K562 (cell line): ENCODE results near the gene NRROS. TPM values are rescaled to one million over a fixed set of nuclear protein-coding genes. Genes with fewer than 3 reads are reported as not detected.

Experiments used
- ATAC-seq: fragments of 200-7000 bp; cut with Tn5 transposase; 3 replicates; pipeline ENCODE4 v1.9.1; 2020; ENCODE audit warnings: moderate library complexity
- BruUV-seq: library from RNA; stranded (reverse); fragments of 400-500 nt; replicated peaks from 2 replicates; lab custom pipeline; 2021; lab: Mats Ljungman, UMichigan
- CTCF ChIA-PET: fragments of 300-600 bp; formaldehyde crosslinking; extraction: SDS; loops from one replicate; lab custom pipeline; 2021; ENCODE audit warnings: low intra/inter-chr PET ratio; lab: Yijun Ruan, JAX
- POLR2A ChIA-PET: fragments of 300-600, 350-650 bp; sonication (Branson Sonifier 250); formaldehyde crosslinking; extraction: SDS; loops from one replicate; lab custom pipeline; 2021; ENCODE audit warnings: antibody characterized with exemption, inconsistent platforms; lab: Yijun Ruan, JAX
- DNase-seq, 4 experiments: peaks; one replicate each; pipeline versions ENCODE4 v3.0.0 to v3.0.0-alpha.2; 2011 to 2018; ENCODE audit warnings: low spot score in 3 of 4, mixed read lengths in 3 of 4; ENCODE audit errors: extremely low read depth in 1 of 4
- FAIRE-seq: peaks from 2 replicates; lab custom pipeline; 2011; peaks lifted over from hg19 to GRCh38; lab: Jason Lieb, UNC
- H2AFZ ChIP-seq: 2 replicates; pipeline ENCODE4 v1.6.0; 2011; ENCODE audit warnings: low read depth, low read length, control low read depth, inconsistent platforms
- H3K27ac ChIP-seq: fragments of 200-600 bp; 3 replicates; pipeline ENCODE4 v1.8.0; 2011; ENCODE audit warnings: low read depth, mild to moderate bottlenecking, control low read depth, inconsistent platforms, low read length, moderate library complexity, mixed read lengths; ENCODE audit errors: extremely low read depth
- H3K27me3 ChIP-seq, 2 experiments: fragments of 300-600 bp in 1 of 2; 2 replicates in 1 of 2; 3 replicates in 1 of 2; pipeline versions ENCODE4 v1.6.0 to v1.8.0; 2011; ENCODE audit warnings: inconsistent platforms in 2 of 2, low read length in 2 of 2, mild to moderate bottlenecking in 1 of 2, mixed read lengths in 1 of 2, moderate library complexity in 1 of 2; ENCODE audit not compliant: control insufficient read depth in 2 of 2, insufficient read depth in 2 of 2
- H3K36me3 ChIP-seq: fragments of 300-600 bp; 3 replicates; pipeline ENCODE4 v1.8.0; 2011; ENCODE audit warnings: mild to moderate bottlenecking, low read length, inconsistent platforms; ENCODE audit not compliant: control insufficient read depth, insufficient read depth
- H3K4me1 ChIP-seq, 2 experiments: fragments of 200-600 bp in 1 of 2; replicated peaks in 1 of 2; 2 replicates in 1 of 2; 3 replicates in 1 of 2; pipeline versions ENCODE4 v1.5.1 to v1.8.0; 2011; ENCODE audit warnings: inconsistent platforms in 2 of 2, low read length in 2 of 2, mild to moderate bottlenecking in 1 of 2, mixed read lengths in 1 of 2, moderate library complexity in 1 of 2; ENCODE audit not compliant: control insufficient read depth in 2 of 2, insufficient read depth in 2 of 2
- H3K4me2 ChIP-seq: 2 replicates; pipeline ENCODE4 v1.6.1; 2011; ENCODE audit warnings: low read length, control low read depth, inconsistent platforms, mixed read lengths; ENCODE audit not compliant: insufficient read depth
- H3K4me3 ChIP-seq: fragments of 200-600 bp; sonication (generic), shearing (Covaris generic); 2 replicates; pipeline ENCODE4 v1.5.1; 2016; ENCODE audit warnings: control low read depth, inconsistent platforms
- H3K79me2 ChIP-seq: fragments of 200-600 bp; 3 replicates; pipeline ENCODE4 v1.8.0; 2011; ENCODE audit warnings: low read length, inconsistent platforms; ENCODE audit not compliant: control insufficient read depth, insufficient read depth
- H3K9ac ChIP-seq, 2 experiments: 2 replicates each; pipeline versions ENCODE4 v1.6.0 to v1.6.1; 2011; ENCODE audit warnings: low read depth in 2 of 2, low read length in 2 of 2, control low read depth in 1 of 2, inconsistent platforms in 1 of 2, mild to moderate bottlenecking in 1 of 2, mixed read lengths in 1 of 2; ENCODE audit not compliant: insufficient read depth in 1 of 2
- H3K9me1 ChIP-seq: one replicate; pipeline ENCODE4 v1.6.0; 2011; ENCODE audit warnings: inconsistent platforms, mild to moderate bottlenecking, low read length, moderate library complexity; ENCODE audit not compliant: control insufficient read depth, insufficient read depth
- H3K9me3 ChIP-seq: replicated peaks from 2 replicates; pipeline ENCODE4 v1.5.1; 2011; ENCODE audit warnings: low read depth, low read length, inconsistent platforms; ENCODE audit not compliant: control insufficient read depth, insufficient read depth
- H4K20me1 ChIP-seq: replicated peaks from 2 replicates; pipeline ENCODE4 v1.6.1; 2011; ENCODE audit warnings: low read length, inconsistent platforms, mixed read lengths; ENCODE audit not compliant: control insufficient read depth, insufficient read depth
- CSDE1 ChIP-seq, 2 experiments: fragments of 450-650 bp; IDR thresholded peaks; 2 replicates each; pipeline ENCODE4 v1.6.1; 2016; ENCODE audit warnings: mild to moderate bottlenecking in 1 of 2
- KAT2B ChIP-seq: IDR thresholded peaks from one replicate; pipeline ENCODE4 v1.6.1; 2012; ENCODE audit warnings: low read depth, mild to moderate bottlenecking, control low read depth, inconsistent platforms, low read length, moderate library complexity
- U2AF2 ChIP-seq: fragments of 200-400 bp; formaldehyde crosslinking; optimal IDR thresholded peaks from 2 replicates; pipeline ENCODE3; 2017; ENCODE audit warnings: low read depth, mild to moderate bottlenecking, low read length
- ZNF561 ChIP-seq: fragments of 450-650 bp; formaldehyde crosslinking; conservative IDR thresholded peaks from 2 replicates; pipeline ENCODE4 v1.4.0; 2020; ENCODE audit warnings: mild to moderate bottlenecking, moderate library complexity
- ZNF707 ChIP-seq: fragments of 250-450 bp; sonication (Bioruptor Pico); conservative IDR thresholded peaks from 2 replicates; pipeline ENCODE4 v1.8.0; 2022; ENCODE audit warnings: inconsistent platforms, mild to moderate bottlenecking, moderate library complexity
- WGBS: fragments of 100-300 bp; shearing (Covaris generic); methylation state at CpG from one replicate; pipeline ENCODE4 v1.1.6; 2016; ENCODE audit warnings: low coverage, mixed read lengths; ENCODE audit not compliant: insufficient coverage; ENCODE audit errors: missing lambda C conversion rate; 5-methylcytosine and 5-hydroxymethylcytosine counted together
- in situ Hi-C: fragments of 300-500 bp; cut with MboI; formaldehyde crosslinking; loops from 4 replicates; pipeline ENCODE4 v1.15.0; 2018; ENCODE audit warnings: inconsistent platforms, mixed read lengths
- intact Hi-C: fragments of 100-400 bp; cut with micrococcal nuclease; formaldehyde crosslinking; loops from 2 replicates; pipeline ENCODE4 v1.14.2; 2022
- polyA plus RNA-seq, 8 experiments: library from polyadenylated mRNA; depleted of rRNA in 4 of 8; stranded (reverse) in 5 of 8; unstranded in 3 of 8; fragments of >200 nt; fragmentation: Nextera tagmentation in 2 of 8; fragmentation: Illumina TruSeq in 1 of 8; extraction: Ambion mirVana in 2 of 8; extraction: Trizol in 1 of 8; gene quantifications; 2 replicates each; pipeline versions ENCODE4 v1.2.1 to v1.2.3, GENCODE V29; 2011 to 2014; ENCODE audit warnings: inconsistent platforms in 1 of 8, missing spikeins in 1 of 8
- total RNA-seq, 7 experiments: library from RNA; depleted of rRNA in 6 of 7; stranded (reverse); fragments of >200 nt in 6 of 7; fragmentation: Illumina TruSeq in 2 of 7; extraction: Trizol in 2 of 7; gene quantifications; 2 replicates each; pipeline versions ENCODE4 v1.2.1 to v1.2.3, GENCODE V29; 2011 to 2021; ENCODE audit warnings: low replicate concordance in 1 of 7
- TF ChIP-seq, protein P1 (sequence below): sonication (generic); formaldehyde crosslinking; IDR thresholded peaks from 2 replicates; pipeline ENCODE4 v1.8.1; 2023; ENCODE audit warnings: mild to moderate bottlenecking, missing genetic modification reagents

The NRROS gene
- total and polyA plus RNA-seq, 9 of the 15 experiments (the other 6 are each of a cell fraction or from before 2014, with no cell fraction given): 0.34 to 13.8 (median 3.8) TPM

DNA sequence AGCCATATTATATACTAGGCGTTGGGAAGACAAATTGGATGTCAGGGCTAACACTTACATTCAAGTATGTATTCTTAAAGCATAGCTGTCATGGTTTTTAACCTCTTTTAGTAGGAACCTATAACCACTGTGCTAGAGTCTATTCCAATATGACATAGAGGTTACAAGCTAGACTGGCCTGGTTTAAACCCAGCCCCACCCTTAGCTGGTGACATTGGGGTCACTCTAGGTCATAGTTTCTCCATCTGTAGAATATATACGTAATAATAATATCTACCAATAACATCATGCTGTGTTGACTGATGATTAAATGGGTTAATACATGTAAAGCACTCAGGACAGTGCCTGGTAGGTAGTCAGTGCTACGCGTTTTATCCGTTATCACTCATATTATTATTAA, 16.7 kb downstream of the NRROS start:
- intact Hi-C loops (no loop called here), in situ Hi-C loops (no loop called here)
- 82% methylated on average over 5 of the region's 5 CpGs for WGBS
- H3K4me1 ChIP-seq: peaks cover 2 to 24% of the 10 kb centered on the region in 2 experiments; a peak in 4 of 5 replicates
- H3K79me2 ChIP-seq: peaks cover 13% of the 10 kb centered on the region; the same call in 2 of the 3 replicates
- no TSS peak for BruUV-seq
- no peak overlapping the region for H2AFZ ChIP-seq
- H3K9me1 ChIP-seq: no peaks in the 10 kb centered on the region
- FAIRE-seq: no peak
- no peak overlapping the region for H3K9ac ChIP-seq
- TF ChIP-seq ZNF707 (CRISPR knock-in tag) (no peak), ZNF561 (CRISPR knock-in tag) (no peak), CSDE1 (IDR thresholded peaks at IDR 0.05) (no peak), KAT2B (no peak)
- TF ChIP-seq, all 486 proteins: peak for 0
- POLR2A ChIA-PET: interaction anchor here (1.4 kb wide), 1 partner anchor 24 kb away, joined by 4 read pairs; no protein-coding TSS in a partner anchor
- ATAC-seq (no peak), DNase-seq (no peak)
- H3K9me3 ChIP-seq: no peaks in the 10 kb centered on the region
- peaks cover 56% of the 10 kb centered on the region; the same call in 2 of the 3 replicates for H3K36me3 ChIP-seq
- H3K4me2 ChIP-seq: no peak overlapping the region
- no peaks in the 10 kb centered on the region for H4K20me1 ChIP-seq
- no peak overlapping the region for H3K4me3 ChIP-seq
- H3K27me3 ChIP-seq: no peaks in the 10 kb centered on the region
- CTCF ChIA-PET: no interaction called here
- no peak overlapping the region for H3K27ac ChIP-seq

DNA sequence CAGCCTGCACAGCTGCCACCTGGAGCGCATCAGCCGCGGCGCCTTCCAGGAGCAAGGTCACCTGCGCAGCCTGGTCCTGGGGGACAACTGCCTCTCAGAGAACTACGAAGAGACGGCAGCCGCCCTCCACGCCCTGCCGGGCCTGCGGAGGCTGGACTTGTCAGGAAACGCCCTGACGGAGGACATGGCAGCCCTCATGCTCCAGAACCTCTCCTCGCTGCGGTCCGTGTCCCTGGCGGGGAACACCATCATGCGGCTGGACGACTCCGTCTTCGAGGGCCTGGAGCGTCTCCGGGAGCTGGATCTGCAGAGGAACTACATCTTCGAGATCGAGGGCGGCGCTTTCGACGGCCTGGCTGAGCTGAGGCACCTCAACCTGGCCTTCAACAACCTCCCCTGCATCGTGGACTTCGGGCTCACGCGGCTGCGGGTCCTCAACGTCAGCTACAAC, 20.4 kb downstream of the NRROS start:
- 95% methylated on average over 32 of the region's 35 CpGs for WGBS
- Histone ChIP-seq H3K4me2 (no peak overlapping the region), H3K79me2 (no peaks in the 10 kb centered on the region), H3K27me3 (no peaks in the 10 kb centered on the region), H4K20me1 (no peaks in the 10 kb centered on the region), H2AFZ (no peak overlapping the region), H3K27ac (no peak overlapping the region), H3K9me3 (no peaks in the 10 kb centered on the region), H3K4me3 (no peak overlapping the region), H3K9ac (no peak overlapping the region; a peak in 1 of 4 replicates), H3K4me1 (peaks cover 15 to 35% of the 10 kb centered on the region in 2 experiments), H3K36me3 (peaks cover 45% of the 10 kb centered on the region), H3K9me1 (no peaks in the 10 kb centered on the region)
- TF ChIP-seq, protein P1, sequence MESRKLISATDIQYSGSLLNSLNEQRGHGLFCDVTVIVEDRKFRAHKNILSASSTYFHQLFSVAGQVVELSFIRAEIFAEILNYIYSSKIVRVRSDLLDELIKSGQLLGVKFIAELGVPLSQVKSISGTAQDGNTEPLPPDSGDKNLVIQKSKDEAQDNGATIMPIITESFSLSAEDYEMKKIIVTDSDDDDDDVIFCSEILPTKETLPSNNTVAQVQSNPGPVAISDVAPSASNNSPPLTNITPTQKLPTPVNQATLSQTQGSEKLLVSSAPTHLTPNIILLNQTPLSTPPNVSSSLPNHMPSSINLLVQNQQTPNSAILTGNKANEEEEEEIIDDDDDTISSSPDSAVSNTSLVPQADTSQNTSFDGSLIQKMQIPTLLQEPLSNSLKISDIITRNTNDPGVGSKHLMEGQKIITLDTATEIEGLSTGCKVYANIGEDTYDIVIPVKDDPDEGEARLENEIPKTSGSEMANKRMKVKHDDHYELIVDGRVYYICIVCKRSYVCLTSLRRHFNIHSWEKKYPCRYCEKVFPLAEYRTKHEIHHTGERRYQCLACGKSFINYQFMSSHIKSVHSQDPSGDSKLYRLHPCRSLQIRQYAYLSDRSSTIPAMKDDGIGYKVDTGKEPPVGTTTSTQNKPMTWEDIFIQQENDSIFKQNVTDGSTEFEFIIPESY: peak; percentile 12; the same call in 1 of the 2 replicates
- no peak for TF ChIP-seq U2AF2
- ChIA-PET CTCF (no interaction called here), POLR2A (interaction anchor here (0.5 kb wide), 1 partner anchor 20 kb away, joined by 3 read pairs; no protein-coding TSS in a partner anchor)
- intact Hi-C loops: no loop called here
- DNase-seq (no peak), FAIRE-seq (no peak), ATAC-seq (no peak)
- BruUV-seq: no TSS peak
- in situ Hi-C loops: no loop called here
